Measurements from ENCODE around the gene GRM2.

- TF ChIP-seq RXRA (IDR thresholded peaks at IDR 0.05; ENCODE audit: insufficient read depth, low read depth, low read length) (no peak), POLR2AphosphoS5 (IDR thresholded peaks at IDR 0.05; ENCODE audit: low read depth, low read length) (no peak), TAF1 (IDR thresholded peaks at IDR 0.05; ENCODE audit: low read depth, low read length) (no peak), CTCF (IDR thresholded peaks at IDR 0.05; ENCODE audit: control extremely low read depth in 1 of 3, insufficient read depth in 1 of 3, low read depth in 1 of 3, low read length in 3 of 3) (no peak), MAFK (IDR thresholded peaks at IDR 0.05; ENCODE audit: low read depth, low read length) (no peak), MAX (IDR thresholded peaks at IDR 0.05) (no peak), GTF2F1 (IDR thresholded peaks at IDR 0.05; ENCODE audit: borderline replicate concordance, low read depth, low read length) (no peak)
Measured at GRCh38 chr3:51747840-51748239, 41.0 kb downstream of the GRM2 start.

All from H1 (cell line).